ENCODE measurements around the gene SYNPO2.

DNA sequence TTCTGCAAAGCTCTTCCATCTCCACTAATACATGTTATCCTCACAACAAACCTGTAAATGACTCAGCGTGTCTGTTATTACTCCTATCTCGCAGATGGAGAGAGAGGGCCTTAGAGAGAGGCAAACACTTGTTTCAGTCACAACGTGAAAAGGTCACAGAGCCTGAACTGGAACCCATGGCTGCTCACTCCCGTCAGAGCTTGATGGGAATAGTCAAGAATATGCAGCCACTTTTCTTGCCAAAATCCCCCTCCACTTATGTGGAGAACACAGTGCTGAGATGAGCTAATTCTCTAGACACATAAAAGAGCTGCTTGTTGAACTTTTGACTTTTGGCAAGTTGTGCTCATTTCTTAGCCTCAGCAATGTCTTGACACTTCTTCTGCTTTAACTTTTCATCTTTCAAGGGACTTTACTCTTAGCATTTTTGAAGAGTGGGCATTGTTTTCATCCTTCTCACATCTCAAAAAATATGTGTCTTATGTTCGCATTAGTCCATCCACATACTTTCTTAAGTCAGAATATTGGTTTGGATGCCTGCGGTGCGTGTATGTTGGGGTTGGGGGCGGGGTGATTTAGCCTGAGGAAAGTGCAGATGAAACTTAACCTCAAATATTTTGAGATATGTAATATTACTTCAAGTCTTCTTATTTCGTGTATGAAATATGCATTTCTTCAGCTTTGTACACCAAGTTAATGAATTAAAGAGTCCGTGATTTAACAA lies 69.2 kb downstream of the SYNPO2 start:
- TF ChIP-seq JUND (IDR thresholded peaks at IDR 0.05; ENCODE audit: low read length) (no peak), HDAC2 (IDR thresholded peaks at IDR 0.05; ENCODE audit: borderline replicate concordance in 1 of 2, low read depth in 2 of 2, low read length in 2 of 2) (no peak), POLR2A (IDR thresholded peaks at IDR 0.05; ENCODE audit: control extremely low read depth in 1 of 2, low read depth in 2 of 2, low read length in 2 of 2) (no peak), KDM4A (IDR thresholded peaks at IDR 0.05; ENCODE audit: low read depth, low read length, severe bottlenecking) (no peak)

Data from H1 (cell line).